HPDE6-E6E7 (cell line): ENCODE data around the gene KLRG1.

Experiments
- DNase-seq: peaks from one replicate; pipeline ENCODE4 v3.0.0; 2011; ENCODE audit warnings: missing footprints; ENCODE audit errors: extremely low spot score

KLRG1 gene

GRCh38 chr12:8985213-8985754 lies 4.1 kb upstream of the KLRG1 start:
- no peak for DNase-seq

GRCh38 chr12:8987163-8987562 lies 2.2 kb upstream of the KLRG1 start:
- no peak for DNase-seq

GRCh38 chr12:8987685-8988084 lies 1.7 kb upstream of the KLRG1 start:
- DNase-seq = no peak

GRCh38 chr12:8991371-8992345 lies 2.3 kb downstream of the KLRG1 start:
- no peak for DNase-seq

GRCh38 chr12:8993827-8994226 lies 4.5 kb downstream of the KLRG1 start:
- DNase-seq = no peak

GRCh38 chr12:8995021-8995775 lies 5.9 kb downstream of the KLRG1 start:
- DNase-seq = no peak

GRCh38 chr12:8996682-8997405 lies 7.5 kb downstream of the KLRG1 start:
- DNase-seq = no peak

GRCh38 chr12:9001233-9001632 lies 11.9 kb downstream of the KLRG1 start:
- DNase-seq = no peak

GRCh38 chr12:9002335-9002734 lies 13.0 kb downstream of the KLRG1 start:
- no peak for DNase-seq

- no peak for DNase-seq
Observed at GRCh38 chr12:9022592-9022991, 33.2 kb downstream of the KLRG1 start.

- no peak for DNase-seq
Observed at GRCh38 chr12:9024512-9024911, 35.2 kb downstream of the KLRG1 start.

GRCh38 chr12:9027161-9028059 lies 38.1 kb downstream of the KLRG1 start:
- DNase-seq = no peak

GRCh38 chr12:9030776-9031175 lies 41.4 kb downstream of the KLRG1 start:
- no peak for DNase-seq

- no peak for DNase-seq
Observed at GRCh38 chr12:9032202-9032964, 43.0 kb downstream of the KLRG1 start.

GRCh38 chr12:9033265-9033887 lies 44.0 kb downstream of the KLRG1 start:
- no peak for DNase-seq

GRCh38 chr12:9034095-9034494 lies 44.7 kb downstream of the KLRG1 start:
- no peak for DNase-seq

GRCh38 chr12:9036227-9036626 lies 46.9 kb downstream of the KLRG1 start:
- DNase-seq = no peak

- DNase-seq = no peak
Observed at GRCh38 chr12:9037431-9037830, 48.1 kb downstream of the KLRG1 start.

- peak; percentile 68 for DNase-seq
Observed at GRCh38 chr12:9039397-9039977, 50.1 kb downstream of the KLRG1 start.
